HG03571 (cell line): Measurements from ENCODE around the gene ZNF804A.
"Not testable (repeated sequence)": the region's sequence is repeated elsewhere in the genome, so short reads cannot be mapped to it uniquely, and the experiment has no call there.

Experiments
- ATAC-seq: cut with Tn5 transposase; IDR thresholded peaks from one replicate; pipeline ENCODE4 v1.9.1; 2021; ENCODE audit not compliant: unreplicated experiment

ZNF804A gene

GRCh38 chr2:184799379-184799778, 201.1 kb downstream of the ZNF804A start:
- ATAC-seq = no peak

GRCh38 chr2:184814421-184814820, 216.1 kb downstream of the ZNF804A start:
- ATAC-seq = no peak

GRCh38 chr2:184815824-184816223, 217.5 kb downstream of the ZNF804A start:
- no peak for ATAC-seq

- no peak for ATAC-seq
Measured at GRCh38 chr2:184824597-184824996, 226.3 kb downstream of the ZNF804A start.

GRCh38 chr2:184830531-184830930, 232.2 kb downstream of the ZNF804A start:
- no peak for ATAC-seq

- no peak for ATAC-seq
Measured at GRCh38 chr2:184834699-184835397, 236.5 kb downstream of the ZNF804A start.

GRCh38 chr2:184835398-184835715, 237.0 kb downstream of the ZNF804A start:
- ATAC-seq = no peak

- ATAC-seq = no peak
Measured at GRCh38 chr2:184847331-184847730, 249.0 kb downstream of the ZNF804A start.

- ATAC-seq = no peak
Measured at GRCh38 chr2:184849516-184849915, 251.2 kb downstream of the ZNF804A start.

GRCh38 chr2:184851576-184851975, 253.2 kb downstream of the ZNF804A start:
- no peak for ATAC-seq

GRCh38 chr2:184859187-184859586, 260.9 kb downstream of the ZNF804A start:
- ATAC-seq = no peak

- ATAC-seq = no peak
Measured at GRCh38 chr2:184860744-184861143, 262.4 kb downstream of the ZNF804A start.

- ATAC-seq = no peak
Measured at GRCh38 chr2:184875212-184875611, 276.9 kb downstream of the ZNF804A start.

GRCh38 chr2:184875911-184876310, 277.6 kb downstream of the ZNF804A start:
- no peak for ATAC-seq

- ATAC-seq = no peak
Measured at GRCh38 chr2:184877909-184878308, 279.6 kb downstream of the ZNF804A start.

- no peak for ATAC-seq
Measured at GRCh38 chr2:184879671-184880070, 281.3 kb downstream of the ZNF804A start.

- not testable (repeated sequence) for ATAC-seq
Measured at GRCh38 chr2:184886585-184886984, 288.3 kb downstream of the ZNF804A start.

GRCh38 chr2:184890311-184890710, 292.0 kb downstream of the ZNF804A start:
- ATAC-seq = no peak

GRCh38 chr2:184904991-184905390, 306.7 kb downstream of the ZNF804A start:
- no peak for ATAC-seq

GRCh38 chr2:184906160-184906559, 307.8 kb downstream of the ZNF804A start:
- ATAC-seq = no peak

GRCh38 chr2:184906709-184907108, 308.4 kb downstream of the ZNF804A start:
- ATAC-seq = no peak

- no peak for ATAC-seq
Measured at GRCh38 chr2:184908966-184909365, 310.6 kb downstream of the ZNF804A start.

- ATAC-seq = no peak
Measured at GRCh38 chr2:184920451-184920965, 322.2 kb downstream of the ZNF804A start.
